SK-N-SH (cell line): ENCODE data around the gene KRT84. TPM values are rescaled to one million over a fixed set of nuclear protein-coding genes. Genes with fewer than 3 reads are reported as not detected.

Experiments used
- CTCF ChIA-PET: fragments of 300-600, 350-600 bp; formaldehyde crosslinking; extraction: SDS; loops from one replicate; lab custom pipeline; 2021; lab: Yijun Ruan, JAX
- POLR2A ChIA-PET: fragments of 350-600 bp; sonication (Branson Sonifier 250); formaldehyde crosslinking; extraction: SDS; loops from one replicate; lab custom pipeline; 2020; ENCODE audit warnings: antibody characterized with exemption, inconsistent platforms; lab: Yijun Ruan, JAX
- DNase-seq: peaks from one replicate; pipeline ENCODE4 v3.0.0; 2012
- H2AFZ ChIP-seq: fragments of 200-600 bp; sonication (generic); 2 replicates; pipeline ENCODE4 v1.8.1; 2016; ENCODE audit warnings: antibody characterized with exemption, mild to moderate bottlenecking, low read depth
- H3F3A ChIP-seq: fragments of 200-600 bp; sonication (generic); replicated peaks from 2 replicates; pipeline ENCODE3; 2016; ENCODE audit warnings: antibody characterized with exemption, mild to moderate bottlenecking; ENCODE audit not compliant: insufficient read depth
- H3K27ac ChIP-seq, 2 experiments: fragments of 200-500 bp in 1 of 2; fragments of 200-600 bp in 1 of 2; sonication (Bioruptor generic) in 1 of 2; sonication (generic), shearing (Covaris generic) in 1 of 2; 2 replicates each; pipeline versions ENCODE4 v1.5.1 to v1.6.1; 2014 to 2016; ENCODE audit warnings: low read depth in 2 of 2, inconsistent platforms in 1 of 2, low read length in 1 of 2, mild to moderate bottlenecking in 1 of 2, mixed read lengths in 1 of 2
- H3K27me3 ChIP-seq: fragments of 200-600 bp; sonication (generic), shearing (Covaris generic); 2 replicates; pipeline ENCODE4 v1.6.1; 2016; ENCODE audit warnings: mixed run types; ENCODE audit not compliant: insufficient read depth
- H3K36me3 ChIP-seq, 2 experiments: fragments of 200-500 bp in 1 of 2; fragments of 200-600 bp in 1 of 2; sonication (Bioruptor generic) in 1 of 2; sonication (generic) in 1 of 2; replicated peaks in 1 of 2; 2 replicates each; pipeline versions ENCODE3 to v1.5.1; 2014 to 2016; ENCODE audit warnings: low read length in 1 of 2, mild to moderate bottlenecking in 1 of 2; ENCODE audit not compliant: insufficient read depth in 2 of 2, control insufficient read depth in 1 of 2
- H3K4me1 ChIP-seq, 2 experiments: fragments of 200-500 bp in 1 of 2; fragments of 200-600 bp in 1 of 2; sonication (Bioruptor generic) in 1 of 2; sonication (generic), shearing (Covaris generic) in 1 of 2; 2 replicates each; pipeline versions ENCODE4 v1.5.1 to v1.6.1; 2014 to 2016; ENCODE audit warnings: low read depth in 1 of 2, low read length in 1 of 2, mixed run types in 1 of 2; ENCODE audit not compliant: insufficient read depth in 2 of 2, control insufficient read depth in 1 of 2
- H3K4me2 ChIP-seq: fragments of 200-600 bp; sonication (generic), shearing (Covaris generic); 2 replicates; pipeline ENCODE4 v1.6.1; 2017; ENCODE audit warnings: mixed run types
- H3K4me3 ChIP-seq, 2 experiments: fragments of 200-500 bp in 1 of 2; fragments of 200-600 bp in 1 of 2; sonication (Bioruptor generic) in 1 of 2; sonication (generic), shearing (Covaris generic) in 1 of 2; 2 replicates each; pipeline versions ENCODE4 v1.5.1 to v1.8.1; 2014 to 2016; ENCODE audit warnings: low read depth in 2 of 2, inconsistent platforms in 1 of 2, low read length in 1 of 2, mild to moderate bottlenecking in 1 of 2, mixed read lengths in 1 of 2, moderate library complexity in 1 of 2
- H3K79me2 ChIP-seq: fragments of 200-600 bp; sonication (generic); 2 replicates; pipeline ENCODE4 v1.8.1; 2017; ENCODE audit warnings: mild to moderate bottlenecking; ENCODE audit not compliant: insufficient read depth
- H3K9ac ChIP-seq: fragments of 200-600 bp; sonication (generic); 2 replicates; pipeline ENCODE4 v1.6.1; 2017; ENCODE audit warnings: mixed run types
- H3K9me2 ChIP-seq: fragments of 200-600 bp; sonication (generic); 2 replicates; pipeline ENCODE4 v1.6.1; 2017; ENCODE audit warnings: mixed run types
- H3K9me3 ChIP-seq: fragments of 200-600 bp; sonication (generic); 2 replicates; pipeline ENCODE4 v1.6.1; 2017; ENCODE audit warnings: mixed run types, mild to moderate bottlenecking, moderate library complexity
- H4K20me1 ChIP-seq: fragments of 200-600 bp; sonication (generic); 2 replicates; pipeline ENCODE4 v1.6.1; 2017; ENCODE audit warnings: mild to moderate bottlenecking, mixed run types; ENCODE audit not compliant: insufficient read depth
- CHD2 ChIP-seq: fragments of 150-350 bp; IDR thresholded peaks from 2 replicates; pipeline ENCODE4 v1.6.1; 2018; ENCODE audit warnings: low read length; ENCODE audit not compliant: partially characterized antibody
- EP300 ChIP-seq, 2 experiments: IDR thresholded peaks; 2 replicates each; pipeline versions ENCODE4 v1.4.0 to v1.6.1; 2012; ENCODE audit warnings: borderline replicate concordance in 1 of 2, low read depth in 1 of 2, low read length in 1 of 2
- FOSL2 ChIP-seq: IDR thresholded peaks from 2 replicates; pipeline ENCODE4 v1.4.0; 2012; ENCODE audit warnings: low read depth, mild to moderate bottlenecking, moderate library complexity, borderline replicate concordance
- MXI1 ChIP-seq: IDR thresholded peaks from 2 replicates; pipeline ENCODE4 v1.6.1; 2012; ENCODE audit warnings: mild to moderate bottlenecking, low read depth, low read length, improper control_type of control experiment
- NFIC ChIP-seq: IDR thresholded peaks from 2 replicates; pipeline ENCODE4 v1.4.0; 2012; ENCODE audit warnings: borderline replicate concordance
- RAD21 ChIP-seq: IDR thresholded peaks from 2 replicates; pipeline ENCODE4 v1.6.1; 2012; ENCODE audit warnings: mild to moderate bottlenecking, low read length
- RFX5 ChIP-seq: IDR thresholded peaks from 2 replicates; pipeline ENCODE4 v1.6.1; 2012; ENCODE audit warnings: mild to moderate bottlenecking, improper control_type of control experiment, low read length
- SMC3 ChIP-seq: IDR thresholded peaks from 2 replicates; pipeline ENCODE4 v1.6.1; 2012; ENCODE audit warnings: low read depth, low read length, improper control_type of control experiment
- TCF12 ChIP-seq: IDR thresholded peaks from 2 replicates; pipeline ENCODE4 v1.4.0; 2012
- WGBS: methylation state at CpG from one replicate; pipeline ENCODE4 v1.1.6; 2017; ENCODE audit warnings: low lambda C conversion rate; 5-methylcytosine and 5-hydroxymethylcytosine counted together
- polyA plus RNA-seq, 3 experiments: library from polyadenylated mRNA; depleted of rRNA; stranded (reverse); fragments of >200 nt; gene quantifications; 2 replicates each; pipeline ENCODE4 v1.2.3, GENCODE V29; 2012
- TF ChIP-seq, protein P1 (sequence below): IDR thresholded peaks from 2 replicates; pipeline ENCODE4 v1.4.0; 2012; ENCODE audit warnings: low read depth, borderline replicate concordance
- TF ChIP-seq, protein P2 (sequence below): fragments of 200-600 bp; sonication (generic); IDR thresholded peaks from 2 replicates; pipeline ENCODE4 v1.6.1; 2017; ENCODE audit warnings: antibody characterized with exemption, mild to moderate bottlenecking, moderate library complexity
- TF ChIP-seq, protein P3 (sequence below): IDR thresholded peaks from 2 replicates; pipeline ENCODE4 v1.4.0; 2012; ENCODE audit warnings: low read depth, borderline replicate concordance
- TF ChIP-seq, protein P4 (sequence below): fragments of 150-350 bp; IDR thresholded peaks from 2 replicates; pipeline ENCODE4 v1.6.1; 2016; ENCODE audit warnings: mild to moderate bottlenecking, low read depth, low read length
- TF ChIP-seq, protein P5 (sequence below): IDR thresholded peaks from 2 replicates; pipeline ENCODE4; 2012
- TF ChIP-seq, protein P6 (sequence below): IDR thresholded peaks from 2 replicates; pipeline ENCODE4 v1.6.1; 2012; ENCODE audit warnings: mild to moderate bottlenecking, low read depth, low read length, moderate library complexity

The KRT84 gene
- polyA plus RNA-seq, 1 of the 3 experiments (the other 2 are of a cell fraction): not detected

DNA sequence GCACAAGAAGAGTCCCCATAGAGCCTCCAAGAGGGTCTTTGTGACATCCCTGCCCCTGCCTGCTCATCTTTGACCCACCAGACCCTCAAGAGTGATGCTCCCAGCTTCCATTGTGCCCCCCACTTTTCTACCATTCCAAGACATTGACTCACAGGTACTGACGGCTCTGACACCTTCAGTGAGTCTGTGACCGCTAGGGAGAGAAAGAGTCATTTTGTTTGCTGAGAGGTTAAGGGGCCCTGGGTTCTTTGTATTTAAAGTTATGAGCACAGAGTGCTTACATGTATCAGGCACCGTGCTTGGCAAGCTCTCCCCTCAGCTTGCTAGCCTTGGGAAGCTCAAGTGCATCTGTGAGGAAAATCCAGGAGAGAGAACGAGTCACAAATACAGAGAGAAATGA, 27.8 kb upstream of the KRT84 start (continued):
- no peak for TF ChIP-seq MXI1

DNA sequence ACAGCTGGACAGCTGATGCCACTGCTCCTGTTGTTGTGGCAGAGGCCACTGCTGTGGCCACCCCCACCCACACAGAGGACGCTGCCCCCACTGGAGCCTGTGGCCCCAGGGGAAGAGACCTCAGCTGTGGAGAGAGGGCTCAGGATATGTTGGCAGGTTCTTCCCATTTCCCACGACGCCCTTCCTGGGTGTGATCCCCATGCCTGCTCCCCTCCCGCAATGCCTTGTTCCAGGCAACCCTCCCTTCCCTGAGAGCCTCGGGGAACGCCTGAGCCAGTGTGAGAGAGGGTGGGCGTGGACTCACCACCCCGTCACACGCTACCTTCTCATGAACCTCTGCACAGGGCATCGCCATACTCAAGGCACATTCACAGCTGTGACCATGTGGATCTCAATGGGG, 26.4 kb upstream of the KRT84 start:
- Histone ChIP-seq H3K4me2 (no peak overlapping the region), H3F3A (no peaks in the 10 kb centered on the region), H4K20me1 (no peaks in the 10 kb centered on the region), H3K4me1 (peaks cover 0 to 5% of the 10 kb centered on the region in 2 experiments; a peak in 1 of 4 replicates), H3K9ac (no peak overlapping the region), H3K36me3 (no peaks in the 10 kb centered on the region), H3K9me3 (no peaks in the 10 kb centered on the region), H3K9me2 (no peaks in the 10 kb centered on the region), H3K27me3 (peaks cover 12% of the 10 kb centered on the region), H3K4me3 (no peak overlapping the region), H2AFZ (no peak overlapping the region), H3K79me2 (no peaks in the 10 kb centered on the region), H3K27ac (no peak overlapping the region)
- 40% methylated on average over 8 of the region's 10 CpGs for WGBS
- CTCF ChIA-PET: interaction anchor here (0.6 to 1.4 kb wide), 2 partner anchors 95 to 272 kb away, joined by 3 to 6 read pairs; no protein-coding TSS in a partner anchor
- POLR2A ChIA-PET: no interaction called here
- DNase-seq: no peak
- TF ChIP-seq MXI1 (no peak), RAD21 (no peak), RFX5 (no peak), EP300 (IDR thresholded peaks at IDR 0.05; ENCODE audit: borderline replicate concordance in 1 of 2, low read depth in 1 of 2, low read length in 1 of 2) (no peak), SMC3 (no peak), CHD2 (no peak), FOSL2 (no peak), TCF12 (no peak), NFIC (no peak)
- TF ChIP-seq, protein P1, sequence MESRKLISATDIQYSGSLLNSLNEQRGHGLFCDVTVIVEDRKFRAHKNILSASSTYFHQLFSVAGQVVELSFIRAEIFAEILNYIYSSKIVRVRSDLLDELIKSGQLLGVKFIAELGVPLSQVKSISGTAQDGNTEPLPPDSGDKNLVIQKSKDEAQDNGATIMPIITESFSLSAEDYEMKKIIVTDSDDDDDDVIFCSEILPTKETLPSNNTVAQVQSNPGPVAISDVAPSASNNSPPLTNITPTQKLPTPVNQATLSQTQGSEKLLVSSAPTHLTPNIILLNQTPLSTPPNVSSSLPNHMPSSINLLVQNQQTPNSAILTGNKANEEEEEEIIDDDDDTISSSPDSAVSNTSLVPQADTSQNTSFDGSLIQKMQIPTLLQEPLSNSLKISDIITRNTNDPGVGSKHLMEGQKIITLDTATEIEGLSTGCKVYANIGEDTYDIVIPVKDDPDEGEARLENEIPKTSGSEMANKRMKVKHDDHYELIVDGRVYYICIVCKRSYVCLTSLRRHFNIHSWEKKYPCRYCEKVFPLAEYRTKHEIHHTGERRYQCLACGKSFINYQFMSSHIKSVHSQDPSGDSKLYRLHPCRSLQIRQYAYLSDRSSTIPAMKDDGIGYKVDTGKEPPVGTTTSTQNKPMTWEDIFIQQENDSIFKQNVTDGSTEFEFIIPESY: no peak
- TF ChIP-seq, protein P2, sequence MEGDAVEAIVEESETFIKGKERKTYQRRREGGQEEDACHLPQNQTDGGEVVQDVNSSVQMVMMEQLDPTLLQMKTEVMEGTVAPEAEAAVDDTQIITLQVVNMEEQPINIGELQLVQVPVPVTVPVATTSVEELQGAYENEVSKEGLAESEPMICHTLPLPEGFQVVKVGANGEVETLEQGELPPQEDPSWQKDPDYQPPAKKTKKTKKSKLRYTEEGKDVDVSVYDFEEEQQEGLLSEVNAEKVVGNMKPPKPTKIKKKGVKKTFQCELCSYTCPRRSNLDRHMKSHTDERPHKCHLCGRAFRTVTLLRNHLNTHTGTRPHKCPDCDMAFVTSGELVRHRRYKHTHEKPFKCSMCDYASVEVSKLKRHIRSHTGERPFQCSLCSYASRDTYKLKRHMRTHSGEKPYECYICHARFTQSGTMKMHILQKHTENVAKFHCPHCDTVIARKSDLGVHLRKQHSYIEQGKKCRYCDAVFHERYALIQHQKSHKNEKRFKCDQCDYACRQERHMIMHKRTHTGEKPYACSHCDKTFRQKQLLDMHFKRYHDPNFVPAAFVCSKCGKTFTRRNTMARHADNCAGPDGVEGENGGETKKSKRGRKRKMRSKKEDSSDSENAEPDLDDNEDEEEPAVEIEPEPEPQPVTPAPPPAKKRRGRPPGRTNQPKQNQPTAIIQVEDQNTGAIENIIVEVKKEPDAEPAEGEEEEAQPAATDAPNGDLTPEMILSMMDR: no peak
- TF ChIP-seq, protein P3, sequence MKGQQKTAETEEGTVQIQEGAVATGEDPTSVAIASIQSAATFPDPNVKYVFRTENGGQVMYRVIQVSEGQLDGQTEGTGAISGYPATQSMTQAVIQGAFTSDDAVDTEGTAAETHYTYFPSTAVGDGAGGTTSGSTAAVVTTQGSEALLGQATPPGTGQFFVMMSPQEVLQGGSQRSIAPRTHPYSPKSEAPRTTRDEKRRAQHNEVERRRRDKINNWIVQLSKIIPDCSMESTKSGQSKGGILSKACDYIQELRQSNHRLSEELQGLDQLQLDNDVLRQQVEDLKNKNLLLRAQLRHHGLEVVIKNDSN: no peak
- TF ChIP-seq, protein P4, sequence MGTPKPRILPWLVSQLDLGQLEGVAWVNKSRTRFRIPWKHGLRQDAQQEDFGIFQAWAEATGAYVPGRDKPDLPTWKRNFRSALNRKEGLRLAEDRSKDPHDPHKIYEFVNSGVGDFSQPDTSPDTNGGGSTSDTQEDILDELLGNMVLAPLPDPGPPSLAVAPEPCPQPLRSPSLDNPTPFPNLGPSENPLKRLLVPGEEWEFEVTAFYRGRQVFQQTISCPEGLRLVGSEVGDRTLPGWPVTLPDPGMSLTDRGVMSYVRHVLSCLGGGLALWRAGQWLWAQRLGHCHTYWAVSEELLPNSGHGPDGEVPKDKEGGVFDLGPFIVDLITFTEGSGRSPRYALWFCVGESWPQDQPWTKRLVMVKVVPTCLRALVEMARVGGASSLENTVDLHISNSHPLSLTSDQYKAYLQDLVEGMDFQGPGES: no peak
- TF ChIP-seq, protein P5, sequence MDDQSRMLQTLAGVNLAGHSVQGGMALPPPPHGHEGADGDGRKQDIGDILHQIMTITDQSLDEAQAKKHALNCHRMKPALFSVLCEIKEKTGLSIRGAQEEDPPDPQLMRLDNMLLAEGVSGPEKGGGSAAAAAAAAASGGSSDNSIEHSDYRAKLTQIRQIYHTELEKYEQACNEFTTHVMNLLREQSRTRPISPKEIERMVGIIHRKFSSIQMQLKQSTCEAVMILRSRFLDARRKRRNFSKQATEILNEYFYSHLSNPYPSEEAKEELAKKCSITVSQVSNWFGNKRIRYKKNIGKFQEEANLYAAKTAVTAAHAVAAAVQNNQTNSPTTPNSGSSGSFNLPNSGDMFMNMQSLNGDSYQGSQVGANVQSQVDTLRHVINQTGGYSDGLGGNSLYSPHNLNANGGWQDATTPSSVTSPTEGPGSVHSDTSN: no peak
- TF ChIP-seq, protein P6, sequence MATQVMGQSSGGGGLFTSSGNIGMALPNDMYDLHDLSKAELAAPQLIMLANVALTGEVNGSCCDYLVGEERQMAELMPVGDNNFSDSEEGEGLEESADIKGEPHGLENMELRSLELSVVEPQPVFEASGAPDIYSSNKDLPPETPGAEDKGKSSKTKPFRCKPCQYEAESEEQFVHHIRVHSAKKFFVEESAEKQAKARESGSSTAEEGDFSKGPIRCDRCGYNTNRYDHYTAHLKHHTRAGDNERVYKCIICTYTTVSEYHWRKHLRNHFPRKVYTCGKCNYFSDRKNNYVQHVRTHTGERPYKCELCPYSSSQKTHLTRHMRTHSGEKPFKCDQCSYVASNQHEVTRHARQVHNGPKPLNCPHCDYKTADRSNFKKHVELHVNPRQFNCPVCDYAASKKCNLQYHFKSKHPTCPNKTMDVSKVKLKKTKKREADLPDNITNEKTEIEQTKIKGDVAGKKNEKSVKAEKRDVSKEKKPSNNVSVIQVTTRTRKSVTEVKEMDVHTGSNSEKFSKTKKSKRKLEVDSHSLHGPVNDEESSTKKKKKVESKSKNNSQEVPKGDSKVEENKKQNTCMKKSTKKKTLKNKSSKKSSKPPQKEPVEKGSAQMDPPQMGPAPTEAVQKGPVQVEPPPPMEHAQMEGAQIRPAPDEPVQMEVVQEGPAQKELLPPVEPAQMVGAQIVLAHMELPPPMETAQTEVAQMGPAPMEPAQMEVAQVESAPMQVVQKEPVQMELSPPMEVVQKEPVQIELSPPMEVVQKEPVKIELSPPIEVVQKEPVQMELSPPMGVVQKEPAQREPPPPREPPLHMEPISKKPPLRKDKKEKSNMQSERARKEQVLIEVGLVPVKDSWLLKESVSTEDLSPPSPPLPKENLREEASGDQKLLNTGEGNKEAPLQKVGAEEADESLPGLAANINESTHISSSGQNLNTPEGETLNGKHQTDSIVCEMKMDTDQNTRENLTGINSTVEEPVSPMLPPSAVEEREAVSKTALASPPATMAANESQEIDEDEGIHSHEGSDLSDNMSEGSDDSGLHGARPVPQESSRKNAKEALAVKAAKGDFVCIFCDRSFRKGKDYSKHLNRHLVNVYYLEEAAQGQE: no peak
